ENCODE data around the gene IRF6.
A peak's percentile ranks its signal among the peaks of the same experiment; 100 is the strongest.

Gene IRF6

GRCh38 chr1:209777587-209777986 lies 28.4 kb downstream of the IRF6 start:
- no peak for TF ChIP-seq JUND (IDR thresholded peaks at IDR 0.05; ENCODE audit: low read depth)
- no peak for DNase-seq (ENCODE audit: low read depth in 1 of 2, low spot score in 1 of 2)
- in situ Hi-C loops (cut with HindIII; ENCODE audit: low pct_unique_long_range_greater_than_20kb, low sequenced_read_pairs) = no loop called here

GRCh38 chr1:209775678-209776077 lies 30.3 kb downstream of the IRF6 start:
- in situ Hi-C loops (cut with HindIII; ENCODE audit: low pct_unique_long_range_greater_than_20kb, low sequenced_read_pairs) = no loop called here
- TF ChIP-seq JUND (IDR thresholded peaks at IDR 0.05; ENCODE audit: low read depth) = no peak
- DNase-seq (ENCODE audit: low read depth in 1 of 2, low spot score in 1 of 2) = no peak

DNA sequence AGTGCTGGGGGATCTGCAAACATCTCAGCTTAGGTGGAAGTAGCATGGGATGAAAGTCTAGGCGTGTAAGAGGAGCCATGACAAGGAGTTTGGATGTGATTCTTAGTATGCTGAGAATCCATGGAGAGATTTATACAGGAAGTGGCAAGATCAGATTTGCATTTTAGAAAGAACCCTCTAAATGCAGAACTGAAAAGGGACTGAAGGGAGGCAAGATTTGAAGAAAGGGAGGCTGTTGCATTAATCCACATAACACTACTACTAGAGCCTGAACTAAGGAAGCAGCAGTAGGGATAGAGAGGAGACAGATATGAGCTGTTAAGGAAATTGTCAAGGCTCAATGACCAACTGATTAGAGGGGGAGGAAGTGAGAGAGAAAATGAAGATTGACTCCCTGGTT lies 31.4 kb downstream of the IRF6 start:
- in situ Hi-C loops (cut with HindIII; ENCODE audit: low pct_unique_long_range_greater_than_20kb, low sequenced_read_pairs) = no loop called here
- no peak for DNase-seq (ENCODE audit: low read depth in 1 of 2, low spot score in 1 of 2)
- no peak for TF ChIP-seq JUND (IDR thresholded peaks at IDR 0.05; ENCODE audit: low read depth)

GRCh38 chr1:209772126-209772525 lies 33.8 kb downstream of the IRF6 start:
- no peak for TF ChIP-seq JUND (IDR thresholded peaks at IDR 0.05; ENCODE audit: low read depth)
- no peak for DNase-seq (ENCODE audit: low read depth in 1 of 2, low spot score in 1 of 2)
- in situ Hi-C loops (cut with HindIII; ENCODE audit: low pct_unique_long_range_greater_than_20kb, low sequenced_read_pairs) = no loop called here

DNA sequence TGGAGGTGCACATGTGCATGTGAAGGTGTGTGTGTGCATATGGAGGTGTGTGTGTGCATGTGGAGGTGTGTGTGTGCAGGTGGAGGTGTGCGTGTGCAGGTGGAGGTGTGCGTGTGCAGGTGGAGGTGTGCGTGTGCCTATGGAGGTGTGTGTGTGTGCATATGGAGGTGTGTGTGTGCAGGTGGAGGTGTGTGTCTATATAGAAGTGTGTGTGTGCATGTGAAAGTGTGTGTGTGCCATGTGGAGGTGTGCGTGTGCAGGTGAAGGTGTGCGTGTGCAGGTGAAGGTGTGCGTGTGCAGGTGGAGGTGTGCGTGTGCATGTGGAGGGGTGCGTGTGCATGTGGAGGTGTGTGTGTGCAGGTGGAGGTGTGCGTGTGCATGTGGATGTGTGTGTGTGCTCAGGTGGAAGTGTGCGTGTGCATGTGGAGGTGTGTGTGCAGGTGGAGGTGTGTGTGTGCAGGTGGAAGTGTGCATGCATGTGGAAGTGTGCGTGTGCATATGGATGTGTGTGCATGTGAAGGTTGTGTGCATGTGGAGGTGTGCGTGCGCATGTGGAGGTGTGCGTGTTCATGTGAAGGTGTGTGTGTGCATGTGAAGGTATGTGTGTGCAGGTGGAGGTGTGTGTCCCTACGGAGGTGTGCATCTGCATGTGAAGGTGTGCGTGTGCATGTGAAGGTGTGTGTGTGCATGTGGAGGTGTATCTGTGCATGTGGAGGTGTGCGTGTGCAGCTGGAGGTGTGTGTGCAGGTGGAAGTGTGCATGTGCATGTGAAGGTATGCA lies 35.1 kb downstream of the IRF6 start:
- in situ Hi-C loops (cut with HindIII; ENCODE audit: low pct_unique_long_range_greater_than_20kb, low sequenced_read_pairs) = no loop called here

DNA sequence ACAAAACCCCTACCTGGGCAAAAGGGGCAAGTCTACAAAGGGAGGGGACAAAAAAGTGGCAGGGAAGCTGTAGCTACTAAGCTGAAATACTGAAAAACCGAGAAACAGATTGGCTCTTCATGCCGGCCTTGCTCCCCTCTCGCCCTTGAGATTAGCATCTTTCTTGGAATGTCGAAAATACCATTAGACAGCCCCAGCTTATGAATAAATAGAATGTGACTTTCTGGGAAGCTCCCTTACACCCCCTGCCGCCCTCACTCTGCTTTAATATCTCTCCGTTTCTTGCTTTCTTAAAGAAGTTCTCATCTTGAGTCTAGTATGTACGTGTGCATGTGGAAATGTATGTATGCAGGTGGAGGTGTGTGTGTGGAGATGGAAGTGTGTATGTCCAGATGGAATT lies 36.0 kb downstream of the IRF6 start:
- no peak for DNase-seq (ENCODE audit: low read depth in 1 of 2, low spot score in 1 of 2)
- no peak for TF ChIP-seq JUND (IDR thresholded peaks at IDR 0.05; ENCODE audit: low read depth)
- in situ Hi-C loops (cut with HindIII; ENCODE audit: low pct_unique_long_range_greater_than_20kb, low sequenced_read_pairs) = no loop called here

More for the DNA sequence above, 35.1 kb downstream of the IRF6 start:
- no peak for DNase-seq (ENCODE audit: low read depth in 1 of 2, low spot score in 1 of 2)
- TF ChIP-seq JUND (IDR thresholded peaks at IDR 0.05; ENCODE audit: low read depth) = no peak

DNA sequence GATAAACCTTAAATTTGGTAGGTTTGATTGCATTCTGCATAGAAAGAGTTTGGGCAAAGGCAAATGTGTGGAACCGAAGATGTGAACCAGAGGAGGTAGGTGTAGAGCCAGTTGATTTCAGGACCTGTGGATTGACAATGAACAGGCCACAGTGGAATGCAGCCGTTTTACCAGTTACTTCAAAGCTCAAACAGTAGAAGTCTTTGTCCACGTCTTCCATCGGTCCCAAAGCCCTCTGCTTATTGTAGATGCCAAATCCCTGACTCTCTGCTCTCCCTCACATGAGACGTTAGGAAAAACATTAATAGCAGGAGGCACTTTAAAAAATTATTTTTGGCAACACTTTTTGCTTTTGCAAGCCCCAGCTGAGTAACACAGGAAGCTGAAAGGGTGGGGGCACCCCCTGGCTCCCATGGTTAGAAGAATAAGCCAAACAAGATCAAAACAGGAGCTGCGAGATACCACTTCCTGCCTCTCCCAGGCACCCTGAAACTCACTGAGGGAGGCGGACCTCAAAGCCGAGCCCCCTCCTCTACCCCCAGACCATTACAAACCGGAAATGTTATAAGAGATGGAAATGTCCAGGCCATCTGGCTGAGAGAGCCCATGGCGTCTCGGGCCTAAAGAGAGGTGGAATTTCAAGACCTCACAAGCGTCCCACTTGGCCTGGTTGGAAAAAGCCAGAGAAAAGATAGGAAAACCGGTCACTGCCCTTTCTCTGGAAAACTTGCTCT lies 36.6 kb downstream of the IRF6 start:
- TF ChIP-seq JUND (IDR thresholded peaks at IDR 0.05; ENCODE audit: low read depth) = no peak
- DNase-seq (ENCODE audit: low read depth in 1 of 2, low spot score in 1 of 2) = peak in 1 of 2 experiments; percentile 19
- in situ Hi-C loops (cut with HindIII; ENCODE audit: low pct_unique_long_range_greater_than_20kb, low sequenced_read_pairs) = no loop called here

DNA sequence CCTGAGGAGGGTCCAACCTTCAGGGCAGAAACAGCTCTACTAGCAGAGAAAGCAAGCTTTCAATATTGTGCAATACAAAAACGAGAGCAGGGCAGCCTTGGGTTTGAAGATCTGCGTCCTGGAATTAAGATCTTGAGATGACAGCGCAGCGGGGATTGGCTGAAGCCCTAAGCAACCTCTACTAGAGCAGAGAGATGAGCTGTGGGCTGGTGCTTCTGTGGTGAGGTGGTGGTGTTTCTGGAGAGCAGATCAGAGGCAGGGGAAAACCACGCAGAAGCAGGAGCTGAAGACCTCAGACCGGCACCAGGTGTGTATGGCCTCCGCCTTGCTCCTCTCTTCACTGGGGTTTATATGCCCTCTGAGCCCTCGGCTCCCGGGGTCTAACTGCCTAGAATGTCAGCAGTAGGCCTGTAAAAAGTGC lies 37.6 kb downstream of the IRF6 start:
- no peak for DNase-seq (ENCODE audit: low read depth in 1 of 2, low spot score in 1 of 2)
- no peak for TF ChIP-seq JUND (IDR thresholded peaks at IDR 0.05; ENCODE audit: low read depth)
- in situ Hi-C loops (cut with HindIII; ENCODE audit: low pct_unique_long_range_greater_than_20kb, low sequenced_read_pairs) = no loop called here

- no peak for TF ChIP-seq JUND (IDR thresholded peaks at IDR 0.05; ENCODE audit: low read depth)
- DNase-seq (ENCODE audit: low read depth in 1 of 2, low spot score in 1 of 2) = no peak
- in situ Hi-C loops (cut with HindIII; ENCODE audit: low pct_unique_long_range_greater_than_20kb, low sequenced_read_pairs) = no loop called here
Measured at GRCh38 chr1:209767706-209768105, 38.2 kb downstream of the IRF6 start.

DNA sequence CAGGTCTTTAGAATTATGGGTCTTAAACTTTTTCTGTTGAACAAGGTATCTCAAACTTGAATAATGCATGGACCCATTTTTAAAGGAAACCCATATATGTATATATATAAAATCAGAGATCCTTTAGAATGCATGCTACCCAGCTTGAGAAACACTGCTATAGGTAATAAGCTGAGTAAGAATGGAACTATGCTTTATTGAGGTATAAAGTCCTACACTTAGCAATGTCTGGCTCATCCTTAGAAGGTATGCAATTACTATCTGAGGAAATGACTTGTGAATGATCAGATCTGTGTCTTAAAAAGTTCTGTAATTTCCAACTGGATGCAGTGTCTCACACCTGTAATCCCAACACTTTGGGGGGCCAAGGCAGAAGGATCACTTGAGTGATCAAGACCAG lies 38.8 kb downstream of the IRF6 start:
- in situ Hi-C loops (cut with HindIII; ENCODE audit: low pct_unique_long_range_greater_than_20kb, low sequenced_read_pairs) = no loop called here
- DNase-seq (ENCODE audit: low read depth in 1 of 2, low spot score in 1 of 2) = no peak
- no peak for TF ChIP-seq JUND (IDR thresholded peaks at IDR 0.05; ENCODE audit: low read depth)

DNA sequence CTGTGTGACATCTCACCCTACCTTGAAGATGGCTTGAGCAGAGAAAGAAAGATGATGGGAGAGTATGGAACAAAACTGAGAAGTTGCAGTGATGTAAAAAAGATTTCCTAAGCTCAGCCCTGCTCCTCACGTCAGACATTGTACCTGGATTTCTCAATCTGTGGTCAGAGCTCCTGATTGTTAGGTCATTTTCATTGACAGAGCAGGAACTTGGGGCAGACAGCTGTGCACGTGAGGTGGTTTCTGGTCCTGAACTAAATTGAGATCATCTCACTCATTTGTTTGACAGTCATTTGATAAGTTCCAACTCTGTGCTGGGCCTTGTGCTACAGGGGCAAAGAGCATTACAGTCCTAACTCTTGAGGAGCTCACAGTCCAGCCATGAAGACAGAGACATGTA lies 39.9 kb downstream of the IRF6 start:
- in situ Hi-C loops (cut with HindIII; ENCODE audit: low pct_unique_long_range_greater_than_20kb, low sequenced_read_pairs) = no loop called here
- TF ChIP-seq JUND (IDR thresholded peaks at IDR 0.05; ENCODE audit: low read depth) = no peak
- DNase-seq (ENCODE audit: low read depth in 1 of 2, low spot score in 1 of 2) = no peak

DNA sequence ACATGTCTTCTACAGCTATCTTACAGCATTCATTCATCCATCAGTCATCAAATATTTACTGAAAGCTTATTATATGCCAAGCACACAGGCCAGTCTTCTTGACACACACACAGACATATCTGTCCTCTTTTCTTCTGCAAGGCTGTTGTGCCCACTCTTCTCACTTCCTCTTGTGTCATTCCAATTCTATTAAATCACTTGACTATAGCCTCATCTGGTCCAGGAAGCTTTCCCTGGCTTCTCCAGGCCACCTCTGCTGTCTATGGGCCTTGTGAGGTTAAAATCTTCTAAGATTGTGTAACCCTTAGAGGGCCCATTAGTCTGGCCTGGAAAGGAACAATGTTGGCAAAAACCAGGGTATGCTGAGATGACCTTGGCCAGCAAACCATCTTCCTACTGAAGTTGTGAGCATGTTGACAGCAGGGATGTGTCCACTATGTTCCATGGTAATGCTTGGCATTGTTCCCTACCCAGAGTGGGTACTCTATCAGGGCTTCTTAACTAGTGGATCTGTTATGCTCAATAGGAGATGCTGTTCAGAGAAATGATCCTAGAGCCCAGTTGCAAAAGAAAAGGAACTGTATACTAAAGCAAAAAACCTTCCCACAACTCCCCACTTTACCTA lies 44.8 kb downstream of the IRF6 start:
- TF ChIP-seq JUND (IDR thresholded peaks at IDR 0.05; ENCODE audit: low read depth) = no peak
- in situ Hi-C loops (cut with HindIII; ENCODE audit: low pct_unique_long_range_greater_than_20kb, low sequenced_read_pairs) = no loop called here
- DNase-seq (ENCODE audit: low read depth in 1 of 2, low spot score in 1 of 2) = no peak

DNA sequence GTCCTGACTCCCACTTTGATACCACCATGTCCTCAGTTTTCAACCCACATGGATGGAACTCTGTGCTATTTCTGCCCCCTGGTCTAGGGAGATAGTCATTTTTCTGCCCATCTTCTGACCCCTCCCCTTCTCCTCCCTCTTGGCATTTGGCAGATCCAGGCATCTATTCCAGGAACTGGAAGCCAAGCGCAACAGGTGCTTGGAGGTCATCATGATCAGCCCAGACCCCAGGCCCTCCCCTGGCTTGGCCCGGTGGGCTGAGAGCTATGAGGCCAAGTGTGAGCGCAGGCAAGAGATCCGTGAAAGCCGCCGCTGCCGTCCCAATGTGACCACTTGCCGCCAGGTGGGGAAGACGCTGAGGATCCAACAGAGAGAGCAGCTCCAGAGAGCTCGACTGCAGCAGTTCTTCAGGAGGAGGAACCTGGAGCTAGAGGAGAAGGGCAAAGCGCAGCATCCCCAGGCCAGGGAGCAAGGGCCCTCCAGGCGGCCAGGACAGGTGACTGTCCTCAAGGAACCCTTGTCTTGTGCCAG lies 46.0 kb downstream of the IRF6 start:
- DNase-seq (ENCODE audit: low read depth in 1 of 2, low spot score in 1 of 2) = no peak
- TF ChIP-seq JUND (IDR thresholded peaks at IDR 0.05; ENCODE audit: low read depth) = no peak
- in situ Hi-C loops (cut with HindIII; ENCODE audit: low pct_unique_long_range_greater_than_20kb, low sequenced_read_pairs) = no loop called here

All from T47D (cell line).